H54 (cell line): ENCODE data around the gene RALGAPB.
"Not testable (repeated sequence)": the region's sequence is repeated elsewhere in the genome, so short reads cannot be mapped to it uniquely, and the experiment has no call there.

Experiments used
- DNase-seq: peaks from one replicate; pipeline ENCODE4 v3.0.0; 2011; ENCODE audit warnings: low spot score, mixed read lengths; ENCODE audit not compliant: insufficient read length
- FAIRE-seq: peaks from 3 replicates; lab custom pipeline; 2011; peaks lifted over from hg19 to GRCh38; lab: Jason Lieb, UNC
- POLR2A ChIP-seq: IDR thresholded peaks from 2 replicates; pipeline ENCODE4 v1.6.1; 2011; ENCODE audit warnings: low read depth, mild to moderate bottlenecking, low read length

The RALGAPB gene

DNA sequence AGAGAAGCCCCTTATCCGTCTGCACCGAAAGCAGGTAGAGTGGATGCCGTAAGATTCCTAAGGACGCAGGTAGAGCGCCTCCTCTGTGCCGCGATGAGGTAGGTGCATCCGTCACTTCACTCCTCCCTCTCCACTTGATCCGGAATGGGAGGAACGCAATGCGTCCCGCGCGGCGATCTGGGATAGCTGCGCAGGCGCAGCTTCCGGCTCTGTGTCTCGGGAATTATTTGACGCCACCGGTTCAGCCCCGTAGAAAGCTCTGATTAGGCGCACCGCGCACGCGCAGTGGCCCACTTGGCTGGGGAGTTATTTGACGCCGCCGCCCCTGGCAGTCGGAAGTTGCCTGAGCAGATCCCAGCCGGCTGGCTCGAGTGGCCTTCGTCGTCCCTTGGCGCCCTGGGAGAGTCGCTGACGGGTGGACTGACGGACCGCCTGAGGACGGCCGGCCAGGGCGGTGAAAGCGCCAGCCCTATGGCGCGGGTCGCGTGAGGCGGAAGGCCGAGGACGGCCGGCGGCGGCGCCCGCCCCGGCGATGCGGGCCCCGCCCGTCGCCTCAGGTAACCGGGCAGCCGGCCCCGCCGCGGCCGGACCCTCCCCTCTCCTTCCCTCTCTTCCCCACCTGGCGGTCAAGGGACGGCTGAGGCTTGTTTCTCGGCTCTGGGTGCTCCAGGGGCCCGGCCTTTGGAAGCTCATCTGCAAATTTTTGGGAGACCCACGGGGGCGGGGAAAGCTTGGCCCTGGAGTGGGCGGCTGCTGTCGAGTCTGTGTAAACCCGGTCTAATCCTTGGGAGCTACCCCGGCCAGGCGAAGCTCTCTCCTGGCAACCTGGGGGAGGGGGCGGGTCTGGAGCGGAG lies at the start of gene RALGAPB:
TSS of gene RALGAPB (plus strand) at position 331 of the 854 bp plus-strand sequence. CDS start 15,590 bp downstream, outside the sequence.
- peak; percentile 90 for DNase-seq
- peak; percentile 85 for FAIRE-seq
- TF ChIP-seq POLR2A = peak; percentile 49

- DNase-seq (no peak), FAIRE-seq (no peak)
- no peak for TF ChIP-seq POLR2A
Observed at GRCh38 chr20:38423541-38423940, 49.1 kb upstream of the RALGAPB start.

DNA sequence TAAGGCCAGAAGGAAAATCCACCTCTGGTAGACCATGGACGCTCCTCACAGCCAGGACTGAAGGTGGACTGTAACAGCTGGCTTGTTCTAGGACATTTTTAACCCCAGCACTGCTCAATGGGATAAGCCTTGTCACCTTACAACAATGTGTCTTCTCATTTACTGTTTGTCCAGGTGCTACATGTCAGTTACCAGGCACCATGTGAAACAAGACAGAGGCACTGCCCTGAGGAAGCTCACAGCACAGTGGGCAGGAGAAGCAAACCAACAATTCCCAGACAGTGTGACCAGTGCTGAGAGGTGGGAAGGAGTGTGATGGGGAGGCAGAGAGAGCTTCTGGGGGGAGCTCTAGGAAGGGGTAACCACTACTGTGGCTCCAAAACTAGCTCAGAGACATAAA lies 48.2 kb upstream of the RALGAPB start:
- no peak for TF ChIP-seq POLR2A
- DNase-seq (no peak), FAIRE-seq (no peak)

GRCh38 chr20:38426006-38426897 lies 46.4 kb upstream of the RALGAPB start:
- peak; percentile 84 for DNase-seq

GRCh38 chr20:38427655-38428023 lies 45.0 kb upstream of the RALGAPB start:
- FAIRE-seq (no peak), DNase-seq (no peak)
- TF ChIP-seq POLR2A = no peak

More at GRCh38 chr20:38426006-38426897, 46.4 kb upstream of the RALGAPB start:
- no peak for TF ChIP-seq POLR2A
- FAIRE-seq = no peak

DNA sequence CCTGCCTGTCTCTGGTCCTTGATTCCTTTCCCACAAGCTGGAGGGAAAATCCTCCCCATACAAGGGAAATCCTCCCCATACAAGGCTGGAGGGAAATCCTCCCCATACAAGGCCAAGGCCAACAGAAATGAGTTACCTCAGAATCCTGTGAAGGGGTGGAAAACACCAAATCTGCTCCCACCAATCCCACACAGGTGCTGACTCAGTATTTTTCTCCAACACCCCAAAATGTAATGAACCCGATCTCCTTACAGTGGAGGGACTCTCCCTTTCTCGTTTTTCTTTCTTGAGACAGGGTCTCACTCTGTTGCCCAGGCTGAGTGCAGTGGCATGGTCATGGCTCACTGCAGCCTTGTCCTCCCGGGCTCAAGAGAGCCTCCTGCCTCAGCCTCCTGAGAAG lies 43.8 kb upstream of the RALGAPB start:
- FAIRE-seq (no peak), DNase-seq (no peak)
- TF ChIP-seq POLR2A = no peak

DNA sequence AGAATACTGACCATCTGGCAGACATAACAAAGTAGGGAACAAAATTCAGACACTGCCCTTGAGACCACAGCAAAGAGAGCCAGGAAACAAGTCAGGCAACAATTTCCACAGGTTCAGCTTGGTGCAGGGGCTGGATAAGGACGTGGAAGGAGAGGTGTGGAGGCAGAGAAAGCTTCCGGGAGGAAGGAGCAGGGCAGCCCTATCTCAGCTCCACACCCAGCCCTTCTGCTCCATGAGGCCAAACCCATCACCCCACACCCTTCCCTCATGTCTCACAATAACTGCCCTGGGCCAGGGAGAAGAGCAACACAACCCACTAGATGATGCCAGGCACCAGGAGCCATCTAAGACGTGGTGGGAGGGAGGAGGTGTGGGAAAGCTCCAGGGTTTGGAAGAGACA lies 43.3 kb upstream of the RALGAPB start:
- no peak for FAIRE-seq
- no peak for TF ChIP-seq POLR2A
- no peak for DNase-seq

DNA sequence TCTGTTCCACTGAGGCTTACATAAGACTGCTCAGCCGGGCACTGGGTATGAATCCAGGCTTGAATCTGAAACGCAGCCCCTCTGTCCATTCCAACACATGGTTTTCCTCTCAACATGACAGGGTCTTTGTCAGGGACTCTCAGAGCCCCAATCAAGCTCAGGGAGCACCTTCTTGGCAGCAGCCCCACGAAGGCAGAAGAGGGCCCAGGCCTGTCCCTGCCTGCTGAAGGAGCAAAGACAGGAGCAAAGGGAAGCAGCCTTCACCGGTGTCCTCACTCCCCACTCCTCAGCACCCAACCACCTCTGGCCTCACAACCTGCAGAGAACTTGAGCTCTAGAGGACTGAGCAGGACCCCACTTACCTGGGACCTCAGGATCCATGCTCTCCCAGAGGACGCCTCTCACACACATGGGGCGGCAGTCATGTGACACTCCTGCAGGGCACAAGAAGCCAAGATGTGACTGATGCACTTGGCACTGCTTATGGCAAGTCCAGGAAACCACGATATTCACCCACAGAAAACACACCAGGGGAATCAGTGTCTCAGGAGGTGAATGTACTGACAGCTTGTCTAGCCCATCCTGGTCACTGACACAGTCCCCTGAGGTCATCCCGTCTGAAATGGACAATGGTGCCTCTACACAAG lies 41.8 kb upstream of the RALGAPB start:
- FAIRE-seq (no peak), DNase-seq (no peak)
- no peak for TF ChIP-seq POLR2A

DNA sequence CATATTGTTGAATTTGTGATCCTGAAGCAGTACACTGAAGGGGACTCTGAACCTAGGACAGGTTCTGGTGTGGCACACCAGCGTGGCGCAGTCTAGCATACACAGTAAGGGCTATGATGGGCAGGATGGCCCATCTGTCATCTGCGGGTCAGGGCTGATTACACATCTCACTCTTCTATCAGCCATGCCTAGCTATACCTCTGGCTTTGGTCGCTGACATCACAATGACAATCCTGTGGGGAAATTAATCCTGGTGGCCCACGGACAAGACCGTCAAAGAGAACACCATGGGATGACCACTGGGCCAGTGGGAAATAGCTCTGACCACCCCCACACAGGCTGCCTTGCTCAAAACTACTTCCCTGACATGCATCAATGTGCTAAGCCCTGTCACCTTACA lies 40.4 kb upstream of the RALGAPB start:
- FAIRE-seq (no peak), DNase-seq (no peak)
- no peak for TF ChIP-seq POLR2A

GRCh38 chr20:38432870-38433269 lies 39.8 kb upstream of the RALGAPB start:
- FAIRE-seq = not testable (repeated sequence)

DNA sequence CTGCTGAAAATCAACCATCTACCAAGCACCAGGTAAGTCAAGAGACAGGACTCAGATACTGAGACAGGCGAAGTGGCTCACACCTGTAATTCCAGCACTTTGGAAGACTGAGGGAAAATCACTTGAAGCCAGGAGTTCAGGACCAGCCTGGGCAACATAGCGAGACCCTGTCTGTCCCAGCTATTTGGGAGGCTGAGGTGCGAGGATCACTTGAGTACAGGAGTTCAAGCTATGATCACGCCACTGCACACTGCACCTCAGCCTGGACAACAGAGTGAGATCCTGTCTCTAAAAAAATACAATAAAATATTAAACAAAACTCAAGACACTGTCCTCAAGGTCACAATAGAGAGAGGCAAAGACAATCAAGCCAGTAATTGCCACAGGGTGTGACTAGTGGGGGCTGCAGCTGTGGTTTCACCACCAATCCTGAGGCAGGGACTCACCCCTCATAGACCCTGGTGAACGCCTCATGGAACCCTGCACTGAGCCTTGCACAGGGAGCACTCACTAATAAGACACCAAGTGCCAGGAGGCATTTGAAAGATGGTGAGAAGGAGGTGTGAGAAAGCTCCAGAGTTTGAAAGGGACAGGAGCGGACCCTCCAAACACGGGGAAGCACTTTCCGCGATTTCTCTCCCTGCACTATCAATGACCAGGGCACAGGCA lies 39.2 kb upstream of the RALGAPB start:
- TF ChIP-seq POLR2A = no peak
- FAIRE-seq = no peak

More at GRCh38 chr20:38432870-38433269, 39.8 kb upstream of the RALGAPB start:
- DNase-seq = not testable (repeated sequence)

GRCh38 chr20:38434301-38434741 lies 38.3 kb upstream of the RALGAPB start:
- no peak for FAIRE-seq

More for the DNA sequence above, 39.2 kb upstream of the RALGAPB start:
- DNase-seq = no peak

More at GRCh38 chr20:38434301-38434741, 38.3 kb upstream of the RALGAPB start:
- DNase-seq = no peak
- TF ChIP-seq POLR2A = no peak
